HG03342 (cell line): ENCODE data around the gene PCBP2.
A peak's percentile ranks its signal among the peaks of the same experiment; 100 is the strongest.
"Not testable (repeated sequence)": the region's sequence is repeated elsewhere in the genome, so short reads cannot be mapped to it uniquely, and the experiment has no call there.

Source experiments
- ATAC-seq: cut with Tn5 transposase; IDR thresholded peaks from one replicate; pipeline ENCODE4 v1.9.1; 2021; ENCODE audit warnings: mild to moderate bottlenecking, moderate library complexity; ENCODE audit not compliant: unreplicated experiment

The PCBP2 gene

DNA sequence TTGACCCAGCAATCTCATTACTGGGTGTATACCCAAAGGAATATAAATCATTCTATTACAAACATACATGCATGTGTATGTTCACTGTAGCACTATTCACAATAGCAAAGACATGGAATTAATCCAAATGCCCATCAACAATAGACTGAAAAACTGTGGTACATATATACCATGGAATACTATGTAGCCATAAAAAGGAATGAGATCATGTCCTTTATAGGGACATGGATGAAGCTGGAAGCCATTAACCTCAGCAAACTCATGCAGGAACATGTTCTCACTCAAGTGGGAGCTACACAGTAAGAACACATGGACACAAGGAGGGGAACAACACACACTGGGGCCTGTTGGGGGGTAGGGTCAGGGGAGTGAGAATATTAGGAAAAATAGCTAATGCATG is 12.3 kb upstream of the PCBP2 start:
- ATAC-seq = not testable (repeated sequence)

DNA sequence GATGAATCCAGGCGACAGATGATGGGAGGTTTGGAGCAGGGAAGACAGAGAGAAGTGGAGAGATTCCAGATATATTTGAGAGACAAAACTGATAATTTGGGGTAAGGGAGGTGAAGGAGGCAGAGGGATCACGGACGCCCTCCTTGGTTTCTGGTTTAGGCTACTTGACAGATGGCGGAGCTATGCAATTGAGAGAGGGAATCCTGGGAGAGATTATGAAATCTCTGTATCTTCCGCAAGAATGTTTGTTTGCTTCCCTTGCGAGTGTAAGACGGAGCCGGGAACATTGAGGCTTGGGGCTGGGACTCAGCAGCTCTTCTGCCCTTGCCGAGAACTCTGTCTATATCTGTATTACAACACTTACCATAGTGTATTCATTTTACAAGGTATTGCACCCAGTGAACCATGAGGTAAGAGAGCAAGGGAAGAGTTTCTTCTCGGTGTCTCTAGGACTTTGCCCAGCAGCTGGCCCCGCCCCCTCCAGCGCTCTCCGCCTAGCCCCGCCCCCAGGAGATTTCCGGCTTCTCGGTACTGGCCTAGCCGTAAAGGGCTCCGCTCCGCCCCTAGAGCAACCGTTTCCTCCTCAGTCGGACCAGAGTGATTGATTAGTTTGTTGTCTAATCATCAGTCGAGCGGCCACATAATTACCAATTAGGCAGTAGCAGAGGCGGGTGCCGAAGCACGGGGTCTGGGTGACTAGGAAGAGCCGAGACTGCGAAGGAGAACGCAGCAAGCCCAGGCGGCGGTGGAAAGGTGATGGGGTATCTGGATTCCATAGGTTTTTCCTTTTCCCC is 10.7 kb upstream of the PCBP2 start, which contains the start of gene PRR13:
TSS of gene PRR13 (plus strand) at position 695 of the 794 bp plus-strand sequence. CDS start 981 bp downstream, outside the sequence.
- ATAC-seq = peak; percentile 99

DNA sequence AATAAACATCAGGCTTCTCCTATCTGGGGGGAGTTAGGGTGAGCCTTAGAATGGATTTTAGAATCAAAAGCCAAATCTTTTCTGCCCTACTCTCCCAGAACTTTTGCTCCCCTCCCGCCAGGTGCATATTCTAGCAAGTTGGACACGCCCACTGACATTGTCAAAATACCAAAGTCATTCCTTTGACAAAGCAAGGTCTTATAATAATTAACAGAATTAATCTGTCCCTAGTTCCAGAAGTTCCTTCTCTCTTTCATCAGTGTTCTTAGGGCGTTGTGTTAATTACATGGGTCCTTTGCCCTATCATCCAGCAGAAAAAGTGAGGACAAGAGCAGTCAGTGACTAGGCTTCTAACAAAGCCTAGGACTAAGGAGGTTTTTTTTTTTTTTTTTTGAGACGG is 7.9 kb upstream of the PCBP2 start:
- no peak for ATAC-seq

DNA sequence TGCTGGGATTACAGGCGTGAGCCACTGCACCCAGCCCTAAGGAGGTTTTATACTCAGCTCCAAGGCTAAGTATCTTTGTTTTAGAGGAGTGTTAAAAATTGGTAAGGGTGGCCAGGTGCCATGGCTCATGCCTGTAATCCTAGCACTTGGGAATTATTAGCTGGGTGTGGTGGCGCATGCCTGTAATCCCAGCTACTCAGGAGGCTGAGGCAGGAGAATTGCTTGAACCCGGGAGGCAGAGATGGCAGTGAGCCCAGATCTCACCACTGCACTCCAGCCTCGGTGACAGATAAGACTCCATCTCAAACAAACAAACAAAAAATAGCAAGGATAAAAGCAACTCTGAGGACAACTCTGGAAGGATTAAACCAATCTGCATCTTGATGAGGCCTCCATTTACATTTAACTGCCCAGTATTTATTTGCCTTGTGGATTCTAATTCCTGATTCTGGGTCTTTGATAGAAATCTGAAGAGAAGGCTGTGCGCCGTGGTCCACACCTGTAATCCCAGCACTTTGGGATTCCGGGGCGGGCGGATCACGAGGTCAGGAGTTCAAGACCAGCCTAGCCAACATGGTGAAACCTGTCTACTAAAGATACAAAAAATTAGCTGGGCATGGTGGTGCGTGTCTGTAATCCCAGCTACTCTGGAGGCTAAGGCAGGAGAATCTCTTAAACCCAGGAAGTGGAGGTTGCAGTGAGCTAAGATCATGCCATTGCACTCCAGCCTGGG is 7.1 kb upstream of the PCBP2 start:
- not testable (repeated sequence) for ATAC-seq

DNA sequence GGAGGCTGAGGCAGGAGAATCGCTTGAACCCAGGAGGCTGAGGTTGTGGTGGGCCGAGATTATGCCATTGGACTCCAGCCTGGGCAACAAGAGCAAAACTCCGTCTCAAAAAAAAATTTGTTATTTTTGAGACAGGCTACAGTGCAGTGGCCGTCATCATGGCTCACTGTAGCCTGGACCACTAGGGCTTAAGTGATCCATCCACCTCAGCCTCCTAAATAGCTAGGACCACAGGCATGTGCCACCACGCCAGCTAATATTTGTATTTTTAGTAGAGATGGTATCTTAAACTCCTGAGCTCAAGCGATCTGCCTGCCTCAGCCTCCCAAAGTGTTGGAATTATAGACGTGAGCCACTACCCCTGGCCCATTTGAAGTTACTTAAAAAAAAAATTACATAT is 966 bp upstream of the PCBP2 start:
- ATAC-seq = no peak

DNA sequence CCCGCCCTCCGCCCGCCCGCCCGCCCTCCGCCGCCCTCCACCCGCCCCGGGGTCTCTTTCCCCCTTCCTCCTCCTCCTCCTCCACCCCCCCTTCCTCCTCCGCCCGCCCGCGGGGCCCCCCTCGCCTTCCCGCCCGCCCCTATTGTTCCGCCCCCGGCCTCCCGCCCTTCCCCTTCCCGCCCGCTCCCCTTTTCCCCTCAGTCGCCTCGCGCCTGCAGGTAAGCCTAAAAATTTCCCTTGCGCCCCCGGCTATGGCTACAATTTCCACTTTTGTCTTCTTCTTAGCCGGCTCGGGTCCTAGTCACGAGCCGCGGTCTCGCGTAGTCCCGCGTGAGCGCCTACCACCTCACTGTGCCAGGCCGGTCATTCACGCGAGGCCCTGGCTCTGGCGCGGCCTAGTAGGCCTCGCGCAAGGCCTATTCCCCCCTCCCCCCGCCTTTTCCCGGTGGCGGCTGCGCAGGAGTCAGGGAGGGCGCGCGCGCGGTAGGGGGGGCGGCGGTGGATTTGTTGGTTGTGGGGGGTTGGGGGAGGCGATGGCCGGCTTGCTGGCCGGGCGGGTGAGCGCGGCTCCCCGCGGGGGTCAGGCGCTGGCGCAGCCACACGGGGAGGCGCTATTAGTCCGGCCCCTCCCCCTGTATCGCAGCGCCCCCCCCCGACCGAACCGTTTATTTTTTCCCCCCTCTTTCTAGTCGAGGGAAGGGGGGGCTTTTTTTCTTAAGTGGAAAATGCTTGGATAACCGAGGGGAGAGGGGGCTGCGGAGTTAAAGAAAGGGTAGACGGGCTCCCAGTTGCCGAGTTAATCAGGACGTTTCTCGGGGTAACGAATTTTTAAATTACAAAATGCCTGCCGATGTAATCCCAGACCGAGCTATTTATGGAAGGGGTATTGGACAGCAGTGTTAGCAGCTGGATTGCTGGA is 516 bp downstream of the PCBP2 start:
- ATAC-seq = peak; percentile 29

DNA sequence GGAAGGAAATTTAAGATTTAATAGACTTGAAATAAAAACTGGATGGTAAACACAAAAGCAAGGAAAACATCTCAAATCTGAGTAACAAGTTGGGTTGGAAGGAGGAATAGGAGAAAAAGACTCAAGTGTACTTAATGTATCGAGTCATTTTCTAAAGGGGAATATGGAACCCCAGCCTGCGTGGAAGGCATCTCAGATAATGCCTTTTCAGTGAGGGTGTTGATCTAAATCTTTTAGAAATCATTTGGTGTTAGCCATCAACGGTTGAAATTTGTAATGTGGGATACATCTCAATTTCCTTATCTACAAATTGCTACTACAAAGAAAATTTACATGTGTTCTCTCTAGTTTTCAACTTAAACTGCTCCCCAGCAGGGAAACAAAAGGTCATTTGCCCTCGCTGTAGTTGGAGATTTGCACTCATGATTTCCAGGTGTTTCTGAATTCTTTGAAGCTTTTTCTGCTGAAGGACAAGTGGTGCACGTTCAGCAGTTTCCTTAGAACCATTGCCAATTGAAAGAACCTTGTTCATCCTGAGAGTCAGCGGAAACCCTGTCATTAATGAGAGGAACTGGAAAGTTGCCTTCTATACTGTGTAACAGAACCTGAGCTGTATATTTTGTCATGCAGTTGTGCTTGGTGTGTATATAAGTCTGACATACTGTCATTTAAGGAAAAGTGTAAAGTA is 2.2 kb downstream of the PCBP2 start:
- ATAC-seq = no peak

DNA sequence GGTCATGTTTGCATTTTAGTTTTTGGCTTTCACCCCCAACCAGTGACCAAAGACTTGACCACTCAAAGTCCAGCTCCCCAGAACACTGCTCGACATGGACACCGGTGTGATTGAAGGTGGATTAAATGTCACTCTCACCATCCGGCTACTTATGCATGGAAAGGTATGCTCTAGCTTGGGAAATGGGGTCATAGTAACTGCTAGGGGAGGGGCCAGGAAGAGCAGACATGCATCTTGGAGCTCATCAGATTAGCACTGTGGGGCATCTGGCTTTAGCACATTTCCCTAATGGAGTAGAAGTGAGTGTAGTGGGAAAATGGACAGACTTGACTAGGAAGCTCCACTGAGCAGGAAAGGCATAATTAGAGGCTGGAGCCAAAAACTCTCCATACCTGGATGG is 2.8 kb downstream of the PCBP2 start:
- no peak for ATAC-seq

DNA sequence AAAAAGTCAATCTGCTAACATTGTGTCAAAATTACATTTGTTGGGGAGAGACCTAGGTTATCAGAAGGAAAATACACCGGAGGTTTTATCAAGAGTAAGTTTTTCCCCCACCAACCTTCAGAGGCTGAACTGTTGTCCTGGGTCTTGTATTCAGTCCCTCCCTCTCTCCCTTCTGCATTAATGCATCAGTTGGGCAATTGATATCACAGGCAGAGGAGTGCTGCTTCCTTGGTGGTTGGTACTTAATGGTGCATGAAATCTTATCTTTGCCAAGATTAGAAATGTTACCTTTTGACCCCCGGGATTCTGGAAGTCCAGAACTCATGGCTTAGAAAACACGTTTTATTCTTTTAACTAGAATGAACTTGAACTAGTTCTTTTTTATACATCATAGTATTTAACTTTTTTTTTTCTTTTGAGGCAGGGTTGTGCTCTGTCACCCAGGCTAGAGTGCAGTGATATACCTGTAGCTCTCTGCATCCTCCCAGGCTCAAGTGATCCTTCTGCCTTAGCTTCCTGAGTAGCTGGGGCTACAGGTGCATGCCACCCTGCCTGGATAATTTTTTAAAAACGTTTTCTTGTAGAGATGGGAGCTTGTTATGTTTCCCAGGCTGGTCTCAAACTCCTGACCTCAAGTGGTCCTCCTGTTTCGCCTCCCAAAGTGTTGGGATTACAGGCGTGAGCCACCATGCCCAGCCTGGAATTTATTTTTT is 4.9 kb downstream of the PCBP2 start:
- ATAC-seq = no peak

DNA sequence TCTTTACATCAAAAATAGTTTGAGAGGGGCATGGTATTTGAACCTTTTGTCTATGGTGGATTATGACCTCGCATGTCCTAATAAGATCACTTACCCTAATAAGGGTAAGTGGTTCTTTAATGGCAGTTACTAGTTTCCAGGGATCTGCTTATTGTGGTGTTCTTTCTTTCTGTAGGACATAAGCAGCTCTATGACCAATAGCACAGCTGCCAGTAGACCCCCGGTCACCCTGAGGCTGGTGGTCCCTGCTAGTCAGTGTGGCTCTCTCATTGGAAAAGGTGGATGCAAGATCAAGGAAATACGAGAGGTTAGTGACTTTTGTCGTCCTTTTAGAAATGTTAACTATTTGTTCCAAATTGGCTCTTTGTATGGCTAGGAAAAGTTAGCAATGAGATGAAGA is 7.2 kb downstream of the PCBP2 start:
- no peak for ATAC-seq

DNA sequence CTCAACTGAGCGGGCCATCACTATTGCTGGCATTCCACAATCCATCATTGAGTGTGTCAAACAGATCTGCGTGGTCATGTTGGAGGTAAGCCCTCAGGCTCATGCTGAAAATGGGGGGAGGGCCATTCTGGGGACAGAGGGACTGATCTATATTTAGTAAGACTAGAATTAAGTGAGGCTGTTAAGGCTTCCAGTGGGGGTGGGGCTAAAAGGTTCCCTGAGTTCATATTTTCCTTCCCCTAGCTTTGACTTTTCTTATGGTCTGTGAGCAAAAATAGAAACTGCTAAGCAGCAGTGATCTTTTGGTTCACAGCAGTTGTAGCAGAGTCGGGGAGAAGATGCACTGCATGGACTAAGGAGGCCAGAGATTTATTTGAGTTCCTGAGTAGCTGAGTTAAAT is 9.2 kb downstream of the PCBP2 start:
- no peak for ATAC-seq

DNA sequence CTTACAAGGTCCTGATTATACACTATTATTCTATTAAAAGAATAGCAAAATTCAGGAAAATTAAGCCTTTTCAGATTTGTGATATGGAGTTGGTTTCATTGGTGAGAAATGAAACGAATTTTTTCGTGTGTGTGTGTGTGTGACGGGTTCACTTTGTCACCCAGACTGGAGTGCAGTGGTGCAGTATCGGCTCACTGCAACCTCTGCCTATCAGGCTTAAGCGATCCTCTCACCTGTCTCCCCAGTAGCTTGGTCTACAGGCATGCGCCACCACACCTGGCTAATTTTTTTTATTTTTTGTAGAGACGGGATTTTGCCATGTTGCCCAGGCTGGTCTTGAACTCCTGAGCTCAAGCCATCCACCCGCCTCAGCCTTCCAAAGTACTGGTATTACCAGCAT is 9.7 kb downstream of the PCBP2 start:
- ATAC-seq = no peak

DNA sequence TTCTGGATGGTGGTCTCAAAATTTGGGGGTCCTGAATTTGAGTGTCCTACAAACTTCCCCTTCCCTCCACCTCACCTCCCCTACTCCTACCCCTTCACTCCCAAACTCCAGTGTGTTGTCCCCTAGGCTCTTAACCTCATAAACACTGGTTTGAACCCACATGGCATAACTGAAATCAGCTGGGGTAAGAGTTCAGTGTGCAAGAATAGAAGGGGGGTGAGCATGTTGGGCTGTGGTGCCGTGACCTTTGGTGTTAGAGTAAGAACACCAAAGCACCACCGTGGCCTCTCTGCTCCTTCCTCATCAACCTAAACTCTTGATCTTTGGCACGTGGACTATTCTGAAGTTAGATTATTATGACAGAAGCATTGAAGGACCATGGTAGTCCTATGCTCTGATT is 11.0 kb downstream of the PCBP2 start:
- no peak for ATAC-seq

DNA sequence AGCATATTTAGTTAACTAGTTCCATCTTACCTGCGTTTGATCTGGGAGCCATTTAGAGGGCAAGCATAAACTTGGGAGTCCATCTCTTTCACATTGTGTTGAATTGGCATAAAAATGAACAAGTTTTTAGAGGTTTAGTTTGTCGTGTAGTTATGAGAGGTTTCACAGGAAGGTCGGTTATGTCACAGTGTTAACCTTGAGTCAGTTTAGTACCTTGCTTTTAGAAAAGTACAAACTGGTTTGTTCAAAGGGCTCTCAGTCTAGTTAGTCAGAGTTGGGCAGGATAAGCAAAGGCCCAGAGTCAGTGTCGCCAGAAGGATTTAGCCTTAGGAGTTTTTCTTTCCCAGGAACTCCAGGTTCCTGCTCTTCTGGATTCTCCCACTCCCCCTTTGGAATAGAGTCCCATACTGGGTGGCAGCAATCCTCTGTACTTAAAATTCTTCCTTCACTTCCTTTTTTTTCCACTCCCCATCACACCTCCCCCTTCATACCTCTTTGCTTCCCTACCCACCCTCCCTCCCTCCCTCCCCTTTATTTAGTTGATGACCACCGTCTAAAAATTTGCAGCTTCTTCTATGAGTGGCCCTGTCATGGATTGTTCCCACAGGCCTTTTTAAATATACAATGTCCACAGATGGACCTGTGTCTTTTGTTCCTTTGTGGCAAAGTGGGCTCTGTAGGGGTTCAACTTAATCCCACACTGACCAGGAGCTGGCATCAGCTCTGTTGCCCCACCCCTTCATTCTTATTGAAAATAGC is 12.1 kb downstream of the PCBP2 start:
- ATAC-seq = no peak

DNA sequence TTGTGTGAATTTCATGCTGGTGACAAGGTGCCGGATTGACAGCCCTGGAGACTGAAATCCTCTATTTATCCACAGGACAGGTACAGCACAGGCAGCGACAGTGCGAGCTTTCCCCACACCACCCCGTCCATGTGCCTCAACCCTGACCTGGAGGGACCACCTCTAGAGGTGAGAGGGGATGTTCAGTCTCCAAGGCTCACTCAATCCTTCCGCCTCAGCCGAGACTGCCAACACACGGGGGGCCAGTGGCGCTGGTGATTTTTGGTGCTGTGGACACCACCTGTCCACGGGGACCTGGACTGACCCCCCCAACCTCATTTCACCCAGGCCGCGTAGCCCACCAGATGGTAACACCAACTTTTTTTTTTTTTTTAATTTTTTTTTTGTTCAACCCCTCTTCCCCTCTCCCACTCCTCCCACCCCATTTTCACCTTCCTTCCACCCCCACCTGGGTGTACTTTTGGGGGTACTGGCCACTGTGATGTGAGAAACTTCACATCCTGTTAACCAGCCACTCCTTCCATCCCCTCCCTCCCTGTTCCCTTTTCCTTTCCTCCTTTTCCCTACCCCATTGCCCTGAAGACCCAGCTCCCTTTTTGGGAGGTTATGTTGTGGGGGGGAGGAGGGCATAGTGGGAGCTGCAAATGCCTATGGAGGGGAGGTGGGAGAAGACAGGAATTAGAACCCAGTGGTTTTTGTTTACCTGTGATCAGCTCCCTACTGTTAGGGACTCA is 12.9 kb downstream of the PCBP2 start:
- no peak for ATAC-seq

DNA sequence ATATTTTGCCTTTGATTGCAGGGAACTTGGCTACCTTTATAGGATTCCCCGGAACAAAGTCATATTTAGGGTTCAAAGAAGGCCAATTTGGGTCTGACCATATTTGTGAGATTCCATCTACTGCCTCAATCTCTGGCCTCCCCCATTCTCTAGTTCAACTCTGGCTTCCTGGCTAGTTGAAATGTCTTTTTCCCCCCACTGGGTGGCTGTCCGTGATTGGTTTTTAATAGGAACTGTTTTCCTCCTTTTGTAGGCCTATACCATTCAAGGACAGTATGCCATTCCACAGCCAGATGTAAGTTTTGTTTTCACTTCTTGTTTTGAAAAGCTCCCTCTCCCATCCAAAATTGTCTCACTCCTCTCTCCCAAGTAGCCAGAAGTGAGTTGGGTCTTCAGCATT is 13.8 kb downstream of the PCBP2 start:
- no peak for ATAC-seq

DNA sequence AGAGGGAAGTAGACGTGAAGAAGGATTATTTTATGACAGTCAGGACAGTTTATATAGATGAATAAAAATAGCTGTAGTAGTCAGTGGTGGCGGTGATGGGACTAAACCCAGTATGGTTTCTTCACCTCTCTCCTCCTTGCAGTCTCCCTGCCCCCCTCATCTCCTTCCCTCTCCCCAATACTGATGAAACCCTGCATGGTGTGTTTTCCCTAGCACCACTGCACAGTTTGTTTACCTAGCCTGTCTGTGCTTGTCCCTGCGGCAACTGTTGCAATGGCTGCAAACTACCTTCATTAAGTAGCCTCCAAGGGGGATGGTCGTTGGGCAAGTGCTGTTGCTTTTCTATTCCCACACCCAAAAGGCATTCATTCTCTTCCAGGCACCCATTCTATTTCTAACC is 14.7 kb downstream of the PCBP2 start:
- ATAC-seq = no peak

DNA sequence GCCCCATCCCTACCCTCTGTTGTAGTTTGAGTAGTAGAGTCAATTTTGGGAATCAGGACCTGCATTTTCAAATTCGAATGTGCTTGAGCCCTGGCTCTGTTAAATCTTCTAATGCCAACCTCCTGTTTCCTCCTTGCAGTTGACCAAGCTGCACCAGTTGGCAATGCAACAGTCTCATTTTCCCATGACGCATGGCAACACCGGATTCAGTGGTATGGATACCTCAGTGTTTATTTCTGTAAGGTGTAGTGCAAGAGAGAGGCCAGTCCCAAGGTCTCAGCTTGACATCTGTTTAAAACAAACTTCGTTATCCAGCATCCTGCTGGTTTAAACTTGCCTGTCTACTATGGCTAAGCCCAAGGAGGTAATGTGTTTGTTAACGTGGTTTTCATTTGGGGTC is 15.2 kb downstream of the PCBP2 start:
- no peak for ATAC-seq

DNA sequence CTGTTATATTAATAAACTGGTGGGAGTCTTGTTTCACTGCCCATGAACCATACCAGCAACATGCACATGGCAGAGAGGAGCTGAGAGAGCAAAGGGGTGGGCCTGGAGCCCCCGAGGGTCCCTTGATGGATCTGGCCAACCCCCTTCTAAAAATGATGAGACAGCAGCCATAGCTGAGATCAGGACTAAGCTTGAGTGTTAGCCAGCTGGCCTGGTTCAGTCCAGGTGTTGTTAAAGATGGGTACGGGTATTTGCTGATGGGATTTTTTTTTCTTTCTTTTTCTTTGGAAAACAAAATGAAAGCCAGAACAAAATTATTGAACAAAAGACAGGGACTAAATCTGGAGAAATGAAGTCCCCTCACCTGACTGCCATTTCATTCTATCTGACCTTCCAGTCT is 16.0 kb downstream of the PCBP2 start:
- no peak for ATAC-seq
